Measurements from ENCODE around the gene BOLA1.
"Not testable (repeated sequence)": the region's sequence is repeated elsewhere in the genome, so short reads cannot be mapped to it uniquely, and the experiment has no call there.

BOLA1 gene

DNA sequence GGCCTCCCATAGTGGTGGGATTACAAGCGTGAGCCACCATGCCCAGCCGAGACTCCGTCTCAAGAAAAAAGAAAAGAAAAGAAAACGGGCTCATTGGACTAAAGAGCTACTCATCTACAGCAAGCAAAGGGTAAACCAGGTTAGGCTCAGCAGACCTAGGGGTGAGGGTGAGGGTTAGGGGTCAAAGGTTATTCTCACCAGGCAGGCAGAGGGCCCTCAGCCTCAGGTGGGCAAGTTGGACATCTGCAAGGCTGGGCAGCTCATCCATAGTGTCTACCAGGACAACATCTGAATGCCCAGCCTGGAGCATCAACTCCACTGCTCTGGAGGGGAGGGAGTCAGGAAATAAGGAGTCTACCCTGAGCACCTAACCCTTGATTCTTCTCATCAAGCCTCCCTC lies 33.8 kb downstream of the BOLA1 start:
- DNase-seq = no peak

DNA sequence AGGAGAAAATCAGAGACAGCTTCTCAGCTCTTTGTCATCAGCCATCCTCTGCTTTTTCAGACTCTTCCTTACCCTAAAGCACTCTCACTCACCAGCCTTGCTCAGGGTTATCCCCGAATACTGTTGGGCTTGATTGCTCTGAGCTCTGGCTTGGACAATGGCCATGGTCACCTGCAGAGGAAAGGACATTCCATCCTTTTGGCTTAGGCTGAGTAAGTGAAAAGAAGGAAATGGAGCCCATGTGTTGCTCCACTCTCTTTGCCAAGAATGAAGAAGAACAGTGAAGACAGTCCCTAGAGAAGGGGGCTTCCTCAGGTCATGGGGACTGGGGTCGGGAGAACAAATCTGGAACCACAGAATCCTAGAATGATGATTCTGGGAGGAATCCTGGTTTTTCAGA lies 35.0 kb downstream of the BOLA1 start:
- no peak for DNase-seq

DNA sequence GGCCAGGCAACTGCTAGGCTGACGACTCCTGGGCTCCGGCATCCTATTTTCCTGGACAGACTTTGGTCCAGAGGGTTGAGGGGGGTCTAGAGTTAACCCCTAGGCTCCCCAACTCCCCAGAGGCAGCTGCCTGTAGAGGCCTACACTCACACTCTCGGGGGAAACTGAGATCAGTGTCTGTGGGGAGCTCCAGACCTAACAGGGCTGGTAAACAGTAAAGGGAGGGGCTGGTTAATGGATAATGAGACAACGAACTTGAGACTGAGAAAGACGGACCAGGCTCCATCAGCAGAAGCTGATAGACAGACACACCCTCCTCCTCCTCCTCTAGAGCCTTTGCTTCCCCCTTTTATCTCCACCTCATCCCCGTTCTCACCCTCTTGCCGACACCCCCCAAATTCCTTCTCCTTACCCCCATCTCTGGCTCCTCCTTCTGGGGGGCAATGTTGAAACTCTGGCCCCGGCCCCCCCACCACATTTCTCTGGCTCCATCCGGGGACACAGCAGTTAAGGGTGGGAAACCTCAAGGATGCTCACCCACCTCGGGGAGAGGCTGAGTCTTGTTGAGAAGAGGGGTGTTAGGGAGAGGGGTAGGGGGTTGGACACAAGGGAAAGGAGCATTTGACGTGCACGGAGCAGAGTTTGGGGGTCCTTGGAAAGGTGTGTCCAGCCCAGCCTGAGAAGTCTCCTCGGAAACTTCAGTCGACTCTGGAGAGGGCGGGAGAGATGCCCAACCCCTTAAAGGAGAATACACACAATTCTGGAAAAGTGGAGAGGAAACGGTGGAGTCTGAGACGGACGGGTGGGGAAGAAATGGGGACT lies 37.0 kb downstream of the BOLA1 start, which contains the start of gene MTMR11:
TSS of gene MTMR11 (minus strand) at position 710 of the 822 bp plus-strand sequence. CDS start at position 478, 232 bp downstream.
- no peak for DNase-seq

GRCh38 chr1:149936992-149937705 lies 37.8 kb downstream of the BOLA1 start:
- no peak for DNase-seq

- no peak for DNase-seq
Measured at GRCh38 chr1:149937759-149938158, 38.4 kb downstream of the BOLA1 start.

DNA sequence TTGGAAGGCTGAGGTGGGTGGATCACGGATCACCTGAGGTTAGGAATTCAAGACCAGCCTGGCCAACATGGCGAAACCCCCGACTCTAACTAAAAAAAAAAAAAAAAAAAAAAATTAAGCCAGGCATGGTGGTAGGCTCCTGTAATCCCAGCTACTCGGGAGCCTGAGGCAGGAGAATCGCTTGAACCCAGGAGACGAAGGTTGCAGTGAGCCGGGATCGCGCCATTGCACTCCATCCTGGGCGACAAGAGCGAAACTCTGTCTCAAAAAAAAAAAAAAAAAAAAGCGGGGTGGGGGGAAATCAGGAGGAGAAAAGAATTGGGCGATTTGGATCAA lies 39.3 kb downstream of the BOLA1 start:
- DNase-seq = not testable (repeated sequence)

- DNase-seq = no peak
Measured at GRCh38 chr1:149940427-149940826, 41.1 kb downstream of the BOLA1 start.

GRCh38 chr1:149942207-149942606 lies 42.8 kb downstream of the BOLA1 start:
- no peak for DNase-seq

- no peak for DNase-seq
Measured at GRCh38 chr1:149942885-149943284, 43.5 kb downstream of the BOLA1 start.

DNA sequence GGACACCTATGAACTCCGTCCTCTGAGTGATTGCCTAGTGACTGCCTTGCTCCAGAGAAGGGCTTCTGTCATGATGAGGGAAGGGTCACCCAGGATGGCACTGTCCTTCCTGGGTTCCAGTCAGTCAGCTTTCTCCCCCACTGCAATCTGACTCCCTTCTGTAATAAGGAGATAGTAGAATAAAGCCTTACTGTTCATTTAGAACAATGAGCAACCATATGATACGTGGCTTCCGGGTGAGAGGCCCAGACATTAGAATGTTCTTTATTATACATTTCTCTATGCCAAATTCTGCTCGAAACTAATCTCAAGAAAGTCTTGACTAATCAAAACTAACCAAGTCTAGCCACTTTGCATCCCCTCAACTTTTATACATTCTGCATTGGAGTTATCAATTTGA lies 45.8 kb downstream of the BOLA1 start:
- DNase-seq = no peak

DNA sequence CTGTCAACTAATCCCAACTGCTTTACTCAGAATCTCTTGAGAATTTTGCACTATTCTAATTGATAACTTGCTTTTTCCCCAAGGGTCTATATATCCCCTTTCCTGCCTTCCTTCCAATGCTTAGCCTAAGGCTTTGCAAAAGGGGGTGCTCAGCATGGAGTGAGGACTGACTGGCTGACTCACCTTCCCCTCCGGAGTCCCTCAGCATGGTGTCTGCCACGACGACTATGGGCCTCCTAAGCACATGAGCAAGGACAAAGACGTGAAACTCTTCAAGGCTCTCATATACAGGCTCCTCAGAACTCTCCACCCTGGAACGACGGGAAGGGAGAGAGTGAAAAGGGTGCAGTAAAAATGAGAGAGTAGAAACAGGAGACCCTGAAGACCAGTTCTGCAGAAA lies 50.5 kb downstream of the BOLA1 start:
- no peak for DNase-seq

Data from activated CD4-positive, alpha-beta T cell treated with anti-CD3 and anti-CD28 coated beads for 4 hours (primary cell).